Panc1 (cell line): ENCODE results near the gene VSIG10L2. TPM values are rescaled to one million over a fixed set of nuclear protein-coding genes. Genes with fewer than 3 reads are reported as not detected.

Source experiments
- ATAC-seq: fragments of 200-7000 bp; cut with Tn5 transposase; 2 replicates; pipeline ENCODE4 v1.9.1; 2020; ENCODE audit warnings: mild to moderate bottlenecking, moderate library complexity
- BruUV-seq: library from RNA; stranded (reverse); fragments of 400-500 nt; replicated peaks from 2 replicates; lab custom pipeline; 2021; lab: Mats Ljungman, UMichigan
- CTCF ChIA-PET: fragments of 300-600 bp; sonication (Branson Sonifier 250); formaldehyde crosslinking; loops from one replicate; lab custom pipeline; 2022; ENCODE audit warnings: antibody characterized with exemption; lab: Charles Lee
- POLR2A ChIA-PET: fragments of 300-600 bp; sonication (Branson Sonifier 250); formaldehyde crosslinking; loops from one replicate; lab custom pipeline; 2022; ENCODE audit warnings: antibody characterized with exemption; lab: Charles Lee
- DNase-seq: peaks from one replicate; pipeline ENCODE4 v3.0.0-alpha.2; 2010; ENCODE audit warnings: low read depth, low spot score
- H3K27ac ChIP-seq: 2 replicates; pipeline ENCODE4 v1.5.1; 2011; ENCODE audit warnings: mild to moderate bottlenecking, low read length, inconsistent platforms
- H3K27me3 ChIP-seq: fragments of 200-500 bp; sonication (Bioruptor generic); 2 replicates; pipeline ENCODE4 v1.6.0; 2014; ENCODE audit warnings: low read length, inconsistent platforms; ENCODE audit not compliant: control insufficient read depth, insufficient read depth
- H3K36me3 ChIP-seq: fragments of 200-500 bp; sonication (Bioruptor generic); 2 replicates; pipeline ENCODE4 v1.5.1; 2014; ENCODE audit warnings: inconsistent platforms, mild to moderate bottlenecking, low read length, moderate library complexity; ENCODE audit not compliant: control insufficient read depth, insufficient read depth
- H3K4me1 ChIP-seq: 2 replicates; pipeline ENCODE4 v1.5.1; 2011; ENCODE audit warnings: inconsistent platforms, mild to moderate bottlenecking, low read length, moderate library complexity; ENCODE audit not compliant: control insufficient read depth, insufficient read depth
- H3K4me3 ChIP-seq, 2 experiments: 2 replicates each; pipeline ENCODE4 v1.5.1; 2011 to 2012; ENCODE audit warnings: low read depth in 2 of 2, low read length in 2 of 2, mild to moderate bottlenecking in 2 of 2, inconsistent platforms in 1 of 2, moderate library complexity in 1 of 2
- H3K9me3 ChIP-seq: fragments of 200-500 bp; sonication (Bioruptor generic); 2 replicates; pipeline ENCODE4 v1.5.1; 2014; ENCODE audit warnings: low read depth, mild to moderate bottlenecking, inconsistent platforms, low read length, moderate library complexity; ENCODE audit not compliant: control insufficient read depth, insufficient read depth
- POLR2AphosphoS5 ChIP-seq: IDR thresholded peaks from 2 replicates; pipeline ENCODE4 v1.6.1; 2012; ENCODE audit warnings: mild to moderate bottlenecking, low read depth, low read length, moderate library complexity
- SIN3A ChIP-seq: IDR thresholded peaks from 2 replicates; pipeline ENCODE4 v1.6.1; 2012; ENCODE audit warnings: low read depth, mild to moderate bottlenecking, low read length, moderate library complexity, borderline replicate concordance; ENCODE audit not compliant: insufficient read depth
- TCF7L2 ChIP-seq: IDR thresholded peaks from 2 replicates; pipeline ENCODE4 v1.6.1; 2011; ENCODE audit warnings: mild to moderate bottlenecking, low read depth, low read length, inconsistent platforms
- in situ Hi-C: cut with HindIII; loops from 2 replicates; pipeline ENCODE4 v1.10.0; 2016; ENCODE audit warnings: low sequenced_read_pairs, low pct_unique_long_range_greater_than_20kb
- intact Hi-C: fragments of 100-400 bp; cut with micrococcal nuclease; formaldehyde crosslinking; loops from one replicate; pipeline ENCODE4 v1.10.0; 2022; ENCODE audit not compliant: unreplicated experiment
- total RNA-seq: library from RNA; stranded (reverse); gene quantifications from one replicate; pipeline ENCODE4 v1.2.1, GENCODE V29; 2021; ENCODE audit not compliant: unreplicated experiment
- TF ChIP-seq, protein P1 (sequence below): fragments of 450-650 bp; IDR thresholded peaks from 2 replicates; pipeline ENCODE4 v1.5.1; 2017; ENCODE audit warnings: mild to moderate bottlenecking
- TF ChIP-seq, protein P2 (sequence below), 2 experiments: IDR thresholded peaks; 2 replicates each; pipeline ENCODE4 v1.6.1; 2011 to 2012; ENCODE audit warnings: low read depth in 2 of 2, control low read depth in 1 of 2, low read length in 1 of 2, mild to moderate bottlenecking in 1 of 2, moderate library complexity in 1 of 2; ENCODE audit not compliant: insufficient read depth in 1 of 2

The VSIG10L2 gene
- total RNA-seq, 1 experiment from 2014 or later = not detected

DNA sequence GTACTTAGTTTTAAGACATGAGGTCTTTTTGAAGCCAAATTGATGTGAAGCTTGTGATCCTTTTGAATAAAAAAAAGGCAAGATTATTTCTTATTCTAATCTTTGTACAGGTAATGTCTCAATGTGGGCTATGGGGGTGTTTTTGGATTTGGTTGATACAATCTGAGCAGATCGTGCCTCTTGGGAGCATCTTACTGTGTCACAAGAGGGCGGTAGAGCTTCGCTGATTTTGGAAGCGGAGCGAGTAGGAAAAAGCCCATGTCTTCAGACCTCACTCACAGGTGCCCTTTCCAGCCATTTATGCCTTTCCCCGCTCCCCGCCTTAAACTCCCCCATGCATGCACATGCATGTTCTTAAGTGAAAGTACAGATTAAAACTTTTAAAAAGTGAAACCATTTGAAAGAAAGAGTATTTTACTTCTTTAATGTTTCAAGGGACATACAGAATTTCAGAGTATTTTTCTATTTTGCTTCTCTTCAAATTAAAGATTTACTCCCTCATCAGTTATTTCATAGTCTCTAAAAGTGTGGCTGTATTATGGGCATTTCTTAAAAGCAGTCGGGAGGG lies 22.7 kb upstream of the VSIG10L2 start:
- H3K4me3 ChIP-seq = no peak overlapping the region
- intact Hi-C loops = loop anchor here (1.0 to 2.0 kb wide), 2 partner anchors 138 to 271 kb away; no protein-coding TSS in a partner anchor
- H3K27ac ChIP-seq = no peak overlapping the region
- no TSS peak for BruUV-seq
- POLR2A ChIA-PET = interaction anchor here (0.7 kb wide), 1 partner anchor 261 kb away, joined by 5 read pairs; no protein-coding TSS in a partner anchor
- no peaks in the 10 kb centered on the region for H3K9me3 ChIP-seq
- CTCF ChIA-PET = interaction anchor here (0.6 to 0.9 kb wide), 4 partner anchors 9 to 519 kb away, joined by 3 to 10 read pairs (median 3); no protein-coding TSS in a partner anchor
- H3K36me3 ChIP-seq = no peaks in the 10 kb centered on the region
- H3K4me1 ChIP-seq = no peaks in the 10 kb centered on the region
- in situ Hi-C loops = loop anchor here (25.0 kb wide), 1 partner anchor 164 kb away; no protein-coding TSS in a partner anchor
- no peak for TF ChIP-seq TCF7L2
- TF ChIP-seq, protein P1, sequence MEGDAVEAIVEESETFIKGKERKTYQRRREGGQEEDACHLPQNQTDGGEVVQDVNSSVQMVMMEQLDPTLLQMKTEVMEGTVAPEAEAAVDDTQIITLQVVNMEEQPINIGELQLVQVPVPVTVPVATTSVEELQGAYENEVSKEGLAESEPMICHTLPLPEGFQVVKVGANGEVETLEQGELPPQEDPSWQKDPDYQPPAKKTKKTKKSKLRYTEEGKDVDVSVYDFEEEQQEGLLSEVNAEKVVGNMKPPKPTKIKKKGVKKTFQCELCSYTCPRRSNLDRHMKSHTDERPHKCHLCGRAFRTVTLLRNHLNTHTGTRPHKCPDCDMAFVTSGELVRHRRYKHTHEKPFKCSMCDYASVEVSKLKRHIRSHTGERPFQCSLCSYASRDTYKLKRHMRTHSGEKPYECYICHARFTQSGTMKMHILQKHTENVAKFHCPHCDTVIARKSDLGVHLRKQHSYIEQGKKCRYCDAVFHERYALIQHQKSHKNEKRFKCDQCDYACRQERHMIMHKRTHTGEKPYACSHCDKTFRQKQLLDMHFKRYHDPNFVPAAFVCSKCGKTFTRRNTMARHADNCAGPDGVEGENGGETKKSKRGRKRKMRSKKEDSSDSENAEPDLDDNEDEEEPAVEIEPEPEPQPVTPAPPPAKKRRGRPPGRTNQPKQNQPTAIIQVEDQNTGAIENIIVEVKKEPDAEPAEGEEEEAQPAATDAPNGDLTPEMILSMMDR = peak; percentile 95
- DNase-seq (peak; percentile 64), ATAC-seq (peak; percentile 94)
- H3K27me3 ChIP-seq = peaks cover 15% of the 10 kb centered on the region; the same call in 1 of the 2 replicates

DNA sequence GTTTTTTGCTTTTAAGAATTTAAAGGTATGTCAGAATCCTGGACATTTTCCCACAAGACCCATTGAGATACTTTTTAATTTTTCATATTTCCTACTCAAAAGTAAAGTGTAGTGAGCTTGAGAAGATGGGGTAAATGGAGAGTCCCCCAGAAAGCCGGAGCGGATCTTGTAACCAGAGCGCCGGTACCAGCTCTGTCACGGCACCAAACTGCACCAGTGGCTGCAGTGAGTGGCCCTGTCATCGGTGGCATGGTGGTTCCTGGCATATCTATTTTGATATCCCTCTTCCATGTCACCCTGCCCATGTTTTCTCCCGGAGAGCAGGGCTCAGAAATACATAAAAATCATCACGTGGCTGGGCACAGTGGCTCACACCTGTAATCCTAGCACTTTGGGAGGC lies 22.2 kb upstream of the VSIG10L2 start:
- Histone ChIP-seq H3K36me3 (no peaks in the 10 kb centered on the region), H3K9me3 (no peaks in the 10 kb centered on the region), H3K4me1 (no peaks in the 10 kb centered on the region), H3K27me3 (peaks cover 12% of the 10 kb centered on the region; the same call in 1 of the 2 replicates), H3K4me3 (no peak overlapping the region), H3K27ac (no peak overlapping the region)
- ATAC-seq = no peak
- CTCF ChIA-PET = interaction anchor here (0.7 to 0.9 kb wide), 2 partner anchors 9 to 19 kb away, joined by 3 read pairs; no protein-coding TSS in a partner anchor
- no TSS peak for BruUV-seq
- no peak for DNase-seq
- no peak for TF ChIP-seq TCF7L2
- TF ChIP-seq, protein P1 = no peak
- TF ChIP-seq SIN3A = no peak
- no peak for TF ChIP-seq POLR2AphosphoS5
- TF ChIP-seq, protein P2, sequence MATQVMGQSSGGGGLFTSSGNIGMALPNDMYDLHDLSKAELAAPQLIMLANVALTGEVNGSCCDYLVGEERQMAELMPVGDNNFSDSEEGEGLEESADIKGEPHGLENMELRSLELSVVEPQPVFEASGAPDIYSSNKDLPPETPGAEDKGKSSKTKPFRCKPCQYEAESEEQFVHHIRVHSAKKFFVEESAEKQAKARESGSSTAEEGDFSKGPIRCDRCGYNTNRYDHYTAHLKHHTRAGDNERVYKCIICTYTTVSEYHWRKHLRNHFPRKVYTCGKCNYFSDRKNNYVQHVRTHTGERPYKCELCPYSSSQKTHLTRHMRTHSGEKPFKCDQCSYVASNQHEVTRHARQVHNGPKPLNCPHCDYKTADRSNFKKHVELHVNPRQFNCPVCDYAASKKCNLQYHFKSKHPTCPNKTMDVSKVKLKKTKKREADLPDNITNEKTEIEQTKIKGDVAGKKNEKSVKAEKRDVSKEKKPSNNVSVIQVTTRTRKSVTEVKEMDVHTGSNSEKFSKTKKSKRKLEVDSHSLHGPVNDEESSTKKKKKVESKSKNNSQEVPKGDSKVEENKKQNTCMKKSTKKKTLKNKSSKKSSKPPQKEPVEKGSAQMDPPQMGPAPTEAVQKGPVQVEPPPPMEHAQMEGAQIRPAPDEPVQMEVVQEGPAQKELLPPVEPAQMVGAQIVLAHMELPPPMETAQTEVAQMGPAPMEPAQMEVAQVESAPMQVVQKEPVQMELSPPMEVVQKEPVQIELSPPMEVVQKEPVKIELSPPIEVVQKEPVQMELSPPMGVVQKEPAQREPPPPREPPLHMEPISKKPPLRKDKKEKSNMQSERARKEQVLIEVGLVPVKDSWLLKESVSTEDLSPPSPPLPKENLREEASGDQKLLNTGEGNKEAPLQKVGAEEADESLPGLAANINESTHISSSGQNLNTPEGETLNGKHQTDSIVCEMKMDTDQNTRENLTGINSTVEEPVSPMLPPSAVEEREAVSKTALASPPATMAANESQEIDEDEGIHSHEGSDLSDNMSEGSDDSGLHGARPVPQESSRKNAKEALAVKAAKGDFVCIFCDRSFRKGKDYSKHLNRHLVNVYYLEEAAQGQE (IDR thresholded peaks at IDR 0.05; ENCODE audit: insufficient read depth in 1 of 2, low read depth in 2 of 2, low read length in 1 of 2) = no peak
- in situ Hi-C loops = loop anchor here (25.0 kb wide), 1 partner anchor 164 kb away; no protein-coding TSS in a partner anchor
- POLR2A ChIA-PET = interaction anchor here (0.7 kb wide), 1 partner anchor 261 kb away, joined by 5 read pairs; no protein-coding TSS in a partner anchor
- intact Hi-C loops = loop anchor here (1.0 to 2.0 kb wide), 2 partner anchors 137 to 271 kb away; no protein-coding TSS in a partner anchor
